ENCODE data around the gene NR6A1. TPM values are rescaled to one million over a fixed set of nuclear protein-coding genes. Genes with fewer than 3 reads are reported as not detected.

Gene NR6A1
- total RNA-seq, 2 experiments from 2014 or later = 0.74 to 1.1 TPM

DNA sequence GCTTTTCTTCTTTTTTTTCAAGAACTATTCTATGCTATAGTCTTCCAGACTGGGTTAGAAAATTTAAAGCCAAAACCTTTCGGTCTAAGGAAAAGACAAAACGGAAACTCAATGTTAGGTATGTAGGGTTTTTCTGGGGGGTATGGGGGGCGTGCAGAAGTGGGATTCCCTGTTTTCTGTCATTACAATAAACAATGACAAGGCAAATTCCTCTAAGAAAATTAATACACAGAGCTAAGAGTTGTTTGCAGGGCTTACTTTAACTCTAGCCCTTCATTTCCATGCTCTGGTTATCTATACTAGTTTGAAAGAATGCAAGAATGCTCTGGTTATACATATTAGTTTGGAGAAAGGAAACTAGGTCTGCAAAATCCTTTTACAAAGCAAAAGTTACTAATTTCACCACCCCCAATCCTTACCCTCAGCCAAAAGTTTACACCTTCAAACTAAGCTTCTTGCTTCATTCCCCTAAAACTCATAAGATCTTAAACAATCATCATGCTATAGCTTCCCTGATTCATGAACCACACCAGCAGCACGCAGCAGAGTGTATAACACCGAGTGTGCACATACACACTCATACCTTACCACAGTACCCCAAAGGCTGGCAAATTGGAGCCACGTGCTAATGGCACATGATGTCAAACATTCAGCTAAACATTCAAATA, 174.8 kb downstream of the NR6A1 start:
- H3K4me3 Mint-ChIP-seq = no peak overlapping the region
- CTCF ChIA-PET = interaction anchor here (1.0 to 4.3 kb wide), 6 partner anchors 17 to 115 kb away, joined by 3 to 20 read pairs (median 7); no protein-coding TSS in a partner anchor
- H3K9me3 Mint-ChIP-seq = no peaks in the 10 kb centered on the region
- TF ChIP-seq, protein P1, sequence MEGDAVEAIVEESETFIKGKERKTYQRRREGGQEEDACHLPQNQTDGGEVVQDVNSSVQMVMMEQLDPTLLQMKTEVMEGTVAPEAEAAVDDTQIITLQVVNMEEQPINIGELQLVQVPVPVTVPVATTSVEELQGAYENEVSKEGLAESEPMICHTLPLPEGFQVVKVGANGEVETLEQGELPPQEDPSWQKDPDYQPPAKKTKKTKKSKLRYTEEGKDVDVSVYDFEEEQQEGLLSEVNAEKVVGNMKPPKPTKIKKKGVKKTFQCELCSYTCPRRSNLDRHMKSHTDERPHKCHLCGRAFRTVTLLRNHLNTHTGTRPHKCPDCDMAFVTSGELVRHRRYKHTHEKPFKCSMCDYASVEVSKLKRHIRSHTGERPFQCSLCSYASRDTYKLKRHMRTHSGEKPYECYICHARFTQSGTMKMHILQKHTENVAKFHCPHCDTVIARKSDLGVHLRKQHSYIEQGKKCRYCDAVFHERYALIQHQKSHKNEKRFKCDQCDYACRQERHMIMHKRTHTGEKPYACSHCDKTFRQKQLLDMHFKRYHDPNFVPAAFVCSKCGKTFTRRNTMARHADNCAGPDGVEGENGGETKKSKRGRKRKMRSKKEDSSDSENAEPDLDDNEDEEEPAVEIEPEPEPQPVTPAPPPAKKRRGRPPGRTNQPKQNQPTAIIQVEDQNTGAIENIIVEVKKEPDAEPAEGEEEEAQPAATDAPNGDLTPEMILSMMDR (IDR thresholded peaks at IDR 0.05) = no peak
- no peaks in the 10 kb centered on the region for H3K36me3 Mint-ChIP-seq (ENCODE audit: low read depth)
- intact Hi-C loops (cut with micrococcal nuclease) = no loop called here
- no peaks in the 10 kb centered on the region for H3K4me1 Mint-ChIP-seq (ENCODE audit: low read depth)
- POLR2A ChIA-PET = no interaction called here
- peaks cover 12% of the 10 kb centered on the region for H3K27me3 Mint-ChIP-seq
- ATAC-seq = no peak
- DNase-seq = no peak
- H3K27ac Mint-ChIP-seq = no peak overlapping the region

DNA sequence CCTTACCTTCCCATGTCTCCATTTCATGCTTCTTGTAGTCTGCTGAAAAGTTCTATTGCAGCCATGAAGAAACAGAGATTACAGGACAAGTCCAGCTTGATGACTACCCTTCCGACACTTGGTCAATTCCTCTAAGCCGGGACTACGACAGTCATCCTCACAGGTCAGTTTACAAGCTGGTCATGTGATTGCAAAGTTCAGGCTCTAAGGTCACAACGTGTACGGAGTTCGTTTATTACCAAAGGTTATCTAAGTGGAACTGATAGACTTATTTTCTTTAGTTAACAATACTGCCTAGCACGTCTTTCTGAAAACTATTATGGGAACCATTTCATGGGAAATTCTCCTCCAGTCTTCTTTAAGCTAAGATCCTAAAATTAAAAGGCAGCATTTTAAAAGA, 175.4 kb downstream of the NR6A1 start:
- Mint-ChIP-seq H3K9me3 (no peaks in the 10 kb centered on the region), H3K27ac (no peak overlapping the region), H3K36me3 (ENCODE audit: low read depth) (no peaks in the 10 kb centered on the region), H3K4me1 (ENCODE audit: low read depth) (no peaks in the 10 kb centered on the region), H3K4me3 (no peak overlapping the region), H3K27me3 (peaks cover 12% of the 10 kb centered on the region)
- ATAC-seq (no peak), DNase-seq (no peak)
- ChIA-PET POLR2A (interaction anchor here (1.0 kb wide), 1 partner anchor 10 kb away, joined by 4 read pairs; no protein-coding TSS in a partner anchor), CTCF (interaction anchor here (1.0 to 2.3 kb wide), 5 partner anchors 21 to 116 kb away, joined by 3 to 10 read pairs (median 4); no protein-coding TSS in a partner anchor)
- TF ChIP-seq, protein P1 (IDR thresholded peaks at IDR 0.05) = no peak
- intact Hi-C loops (cut with micrococcal nuclease) = no loop called here

DNA sequence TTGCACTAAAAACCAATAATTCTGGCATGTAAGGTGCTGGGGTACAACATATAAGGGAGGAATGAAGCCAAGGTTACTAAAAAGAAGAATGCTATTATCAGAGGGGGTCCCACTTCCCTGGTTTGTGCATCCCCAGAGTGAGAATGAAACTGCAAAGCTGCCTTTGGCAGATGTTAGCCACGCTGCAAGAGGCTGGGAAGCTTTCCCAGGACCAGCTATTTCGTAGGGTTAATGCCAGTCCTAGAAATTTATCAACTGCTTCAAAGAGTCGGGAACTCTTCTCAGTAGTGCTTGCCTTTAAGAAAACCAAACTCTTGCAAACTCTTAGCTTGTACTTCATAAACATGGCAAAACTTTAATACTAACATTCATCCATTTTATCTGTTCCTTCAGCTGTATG, 176.4 kb downstream of the NR6A1 start:
- Mint-ChIP-seq H3K27ac (no peak overlapping the region), H3K4me3 (no peak overlapping the region), H3K27me3 (peaks cover 11% of the 10 kb centered on the region), H3K36me3 (ENCODE audit: low read depth) (no peaks in the 10 kb centered on the region), H3K9me3 (no peaks in the 10 kb centered on the region), H3K4me1 (ENCODE audit: low read depth) (no peaks in the 10 kb centered on the region)
- ChIA-PET CTCF (interaction anchor here (1.1 to 2.1 kb wide), 5 partner anchors 9 to 117 kb away, joined by 3 to 10 read pairs (median 4); no protein-coding TSS in a partner anchor), POLR2A (interaction anchor here (0.5 to 1.0 kb wide), 2 partner anchors 9 to 175 kb away, joined by 4 read pairs; no protein-coding TSS in a partner anchor)
- ATAC-seq (no peak), DNase-seq (no peak)
- intact Hi-C loops (cut with micrococcal nuclease) = no loop called here
- TF ChIP-seq, protein P1 (IDR thresholded peaks at IDR 0.05) = no peak

DNA sequence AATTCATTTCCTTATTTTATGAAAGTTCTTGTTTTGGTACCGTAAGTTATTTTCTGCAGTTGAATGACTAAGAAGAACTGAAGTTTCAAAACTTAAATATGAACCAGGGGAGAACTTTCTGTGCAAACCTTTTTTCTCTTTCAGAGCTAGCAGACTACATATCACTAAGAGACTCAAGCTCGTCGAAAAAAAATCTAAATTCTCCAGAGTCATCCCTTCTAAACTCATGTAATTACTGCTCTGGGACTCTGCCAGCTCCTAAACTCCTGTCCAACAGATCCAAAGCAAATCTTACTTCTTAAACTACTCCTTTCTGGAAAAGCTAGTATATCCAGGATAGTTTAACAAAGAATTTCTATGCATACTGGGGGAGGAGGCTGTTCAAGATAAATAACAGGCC, 176.9 kb downstream of the NR6A1 start:
- Mint-ChIP-seq H3K36me3 (ENCODE audit: low read depth) (no peaks in the 10 kb centered on the region), H3K27ac (no peak overlapping the region), H3K4me1 (ENCODE audit: low read depth) (no peaks in the 10 kb centered on the region), H3K27me3 (peaks cover 11% of the 10 kb centered on the region), H3K9me3 (no peaks in the 10 kb centered on the region), H3K4me3 (no peak overlapping the region)
- ChIA-PET POLR2A (interaction anchor here (0.5 kb wide), 1 partner anchor 175 kb away, joined by 4 read pairs; no protein-coding TSS in a partner anchor), CTCF (interaction anchor here (1.1 to 2.1 kb wide), 5 partner anchors 9 to 118 kb away, joined by 3 to 10 read pairs (median 4); no protein-coding TSS in a partner anchor)
- DNase-seq = no peak
- intact Hi-C loops (cut with micrococcal nuclease) = no loop called here
- ATAC-seq = no peak
- TF ChIP-seq, protein P1 (IDR thresholded peaks at IDR 0.05) = no peak

DNA sequence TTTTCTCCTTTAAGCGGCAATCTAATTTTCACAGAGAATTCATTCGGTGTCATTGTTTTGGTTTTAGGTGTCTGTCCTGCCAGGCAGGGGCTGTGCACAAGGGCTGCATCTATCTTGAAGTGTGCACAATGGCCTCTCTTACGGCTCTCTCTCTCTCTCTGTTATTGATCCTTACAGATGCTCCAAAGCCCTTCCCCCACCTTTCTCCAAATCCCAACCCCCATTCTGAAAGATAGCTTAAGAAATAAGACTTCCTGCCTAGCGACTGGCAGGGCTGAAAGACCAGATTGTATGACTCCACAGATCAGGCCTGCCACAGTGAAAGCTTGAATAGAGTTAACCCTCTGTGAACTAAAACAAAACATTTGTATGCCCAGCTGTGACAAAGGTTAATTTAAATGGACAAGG, 177.5 kb downstream of the NR6A1 start:
- Mint-ChIP-seq H3K4me1 (ENCODE audit: low read depth) (no peaks in the 10 kb centered on the region), H3K27ac (no peak overlapping the region), H3K27me3 (peaks cover 11% of the 10 kb centered on the region), H3K36me3 (ENCODE audit: low read depth) (no peaks in the 10 kb centered on the region), H3K4me3 (no peak overlapping the region), H3K9me3 (no peaks in the 10 kb centered on the region)
- intact Hi-C loops (cut with micrococcal nuclease) = no loop called here
- ChIA-PET CTCF (interaction anchor here (1.1 to 1.4 kb wide), 2 partner anchors 22 to 24 kb away, joined by 4 to 5 read pairs; no protein-coding TSS in a partner anchor), POLR2A (no interaction called here)
- ATAC-seq (no peak), DNase-seq (no peak)
- TF ChIP-seq, protein P1 (IDR thresholded peaks at IDR 0.05) = no peak
